Gastrocnemius medialis (tissue), 4 donors: Measurements from ENCODE around the gene PTGES2. TPM values are rescaled to one million over a fixed set of nuclear protein-coding genes. Genes with fewer than 3 reads are reported as not detected.

Experiments
- ATAC-seq, 2 donors: fragments of 150-250 bp; one replicate each; pipeline ENCODE4 v1.9.1; 2016
- DNase-seq, 2 donors: peaks; one replicate each; pipeline ENCODE4 v3.0.0-alpha.2; 2019
- H3K27ac ChIP-seq, 4 donors: fragments of 200-600 bp; sonication (generic); 1 replicate in 1 of 4; 2 replicates in 3 of 4; pipeline ENCODE4 v1.5.1; 2016 to 2018; ENCODE audit warnings: mild to moderate bottlenecking in 2 of 4, moderate library complexity in 1 of 4
- H3K27me3 ChIP-seq, 3 donors: fragments of 200-600 bp; sonication (generic) in 2 of 3; 1 replicate in 1 of 3; 2 replicates in 2 of 3; pipeline versions ENCODE4 v1.5.1 to v1.6.0; 2016 to 2019; ENCODE audit warnings: mild to moderate bottlenecking in 1 of 3, moderate library complexity in 1 of 3
- H3K36me3 ChIP-seq, 2 donors: fragments of 200-600 bp; sonication (generic) in 1 of 2; one replicate each; pipeline ENCODE4 v1.5.1; 2017 to 2018
- H3K4me1 ChIP-seq, 2 donors: fragments of 200-600 bp; sonication (generic) in 1 of 2; one replicate each; pipeline ENCODE4 v1.5.1; 2016 to 2017; ENCODE audit warnings: mild to moderate bottlenecking in 2 of 2
- H3K4me3 ChIP-seq, 4 donors: fragments of 200-600 bp; sonication (generic) in 3 of 4; 1 replicate in 1 of 4; 2 replicates in 3 of 4; pipeline ENCODE4 v1.5.1; 2016 to 2019; ENCODE audit warnings: mild to moderate bottlenecking in 2 of 4
- H3K9me3 ChIP-seq, 3 donors: fragments of 200-600 bp; sonication (generic) in 2 of 3; 1 replicate in 1 of 3; 2 replicates in 2 of 3; pipeline ENCODE4 v1.5.1; 2016 to 2019
- CTCF ChIP-seq, 5 experiments: fragments of 450-650 bp in 3 of 5; fragments of 200-600 bp in 2 of 5; sonication (generic) in 2 of 5; IDR thresholded peaks in 4 of 5; conservative IDR thresholded peaks in 1 of 5; 1 replicate in 4 of 5; 2 replicates in 1 of 5; pipeline ENCODE4 v1.5.1; 2016 to 2019; ENCODE audit warnings: antibody characterized with exemption in 5 of 5, mild to moderate bottlenecking in 3 of 5, moderate library complexity in 3 of 5
- POLR2A ChIP-seq, 2 donors: fragments of 450-650 bp; IDR thresholded peaks; one replicate each; pipeline ENCODE4 v1.6.1; 2017; ENCODE audit warnings: antibody characterized with exemption in 2 of 2, mild to moderate bottlenecking in 2 of 2, moderate library complexity in 2 of 2
- in situ Hi-C, 4 donors: fragments of 200-750 bp; cut with MboI; loops; one replicate each; pipeline versions ENCODE4 v1.15.0 to v1.8.0; 2017; ENCODE audit warnings: low sequenced_read_pairs in 4 of 4
- intact Hi-C: fragments of 100-400 bp; cut with DNase I; formaldehyde crosslinking; loops from one replicate; pipeline ENCODE4 v1.15.1; 2023; ENCODE audit warnings: low total_unique reads
- total RNA-seq, 4 donors: library from RNA; depleted of rRNA; stranded (reverse); fragments of >200 nt; gene quantifications; one replicate each; pipeline versions ENCODE4 v1.1.0 to v1.2.3, GENCODE V29; 2016

PTGES2 gene
- total RNA-seq, 4 donors from 2014 or later: 95.2 to 266 (median 155) TPM

- in situ Hi-C loops: no loop called here
- H3K9me3 ChIP-seq: no peaks in the 10 kb centered on the region
- no peaks in the 10 kb centered on the region for H3K27me3 ChIP-seq
- peaks cover 0 to 8% of the 10 kb centered on the region in 2 donors for H3K4me1 ChIP-seq
- no peak overlapping the region for H3K4me3 ChIP-seq
- no peaks in the 10 kb centered on the region for H3K36me3 ChIP-seq
- no peak overlapping the region for H3K27ac ChIP-seq
- ATAC-seq: no peak
- no peak for TF ChIP-seq POLR2A (IDR thresholded peaks at IDR 0.05)
- no peak for TF ChIP-seq CTCF (IDR thresholded peaks at IDR 0.05 in 4 of 5, conservative IDR thresholded peaks at IDR 0.05 in 1 of 5)
- DNase-seq: no peak
- intact Hi-C loops: no loop called here
Observed at GRCh38 chr9:128151309-128152132, 24.0 kb upstream of the PTGES2 start.

GRCh38 chr9:128150594-128151308 is 23.2 kb upstream of the PTGES2 start:
- Histone ChIP-seq H3K27me3 (no peaks in the 10 kb centered on the region), H3K9me3 (no peaks in the 10 kb centered on the region), H3K27ac (no peak overlapping the region), H3K4me1 (peaks cover 0 to 8% of the 10 kb centered on the region in 2 donors), H3K4me3 (no peak overlapping the region), H3K36me3 (no peaks in the 10 kb centered on the region)
- intact Hi-C loops: no loop called here
- no peak for TF ChIP-seq CTCF (IDR thresholded peaks at IDR 0.05 in 4 of 5, conservative IDR thresholded peaks at IDR 0.05 in 1 of 5)
- TF ChIP-seq POLR2A (IDR thresholded peaks at IDR 0.05): no peak
- in situ Hi-C loops: no loop called here
- no peak for DNase-seq
- ATAC-seq: no peak

- in situ Hi-C loops: no loop called here
- H3K4me1 ChIP-seq: peaks cover 0 to 8% of the 10 kb centered on the region in 2 donors
- H3K9me3 ChIP-seq: no peaks in the 10 kb centered on the region
- DNase-seq (no peak), ATAC-seq (no peak)
- no peak overlapping the region for H3K27ac ChIP-seq
- no peaks in the 10 kb centered on the region for H3K27me3 ChIP-seq
- no peak overlapping the region for H3K4me3 ChIP-seq
- no peaks in the 10 kb centered on the region for H3K36me3 ChIP-seq
- no peak for TF ChIP-seq CTCF (IDR thresholded peaks at IDR 0.05 in 4 of 5, conservative IDR thresholded peaks at IDR 0.05 in 1 of 5)
- TF ChIP-seq POLR2A (IDR thresholded peaks at IDR 0.05): no peak
- intact Hi-C loops: no loop called here
Observed at GRCh38 chr9:128149951-128150593, 22.5 kb upstream of the PTGES2 start.

GRCh38 chr9:128149001-128149701 is 21.6 kb upstream of the PTGES2 start, which contains the start of gene LCN2:
LCN2 (plus strand) TSS chr9:128149453; CDS start chr9:128149526, 73 bp downstream.
- H3K27me3 ChIP-seq: no peaks in the 10 kb centered on the region
- in situ Hi-C loops (no loop called here), intact Hi-C loops (no loop called here)
- TF ChIP-seq CTCF (IDR thresholded peaks at IDR 0.05 in 4 of 5, conservative IDR thresholded peaks at IDR 0.05 in 1 of 5): no peak
- no peak for TF ChIP-seq POLR2A (IDR thresholded peaks at IDR 0.05)
- no peaks in the 10 kb centered on the region for H3K36me3 ChIP-seq
- ATAC-seq (peak in 1 of 2 donors; percentile 67), DNase-seq (no peak)
- H3K9me3 ChIP-seq: no peaks in the 10 kb centered on the region
- H3K4me3 ChIP-seq: no peak within 1 kb of the TSS
- no peak within 1 kb of the TSS for H3K27ac ChIP-seq
- peaks cover 0 to 8% of the 10 kb centered on the region in 2 donors for H3K4me1 ChIP-seq
